Dermis microvascular lymphatic vessel endothelial cell (primary cell): Measurements from ENCODE around the gene KCNQ4. TPM values are rescaled to one million over a fixed set of nuclear protein-coding genes. Genes with fewer than 3 reads are reported as not detected.

Experiments used
- DNase-seq, 2 donors: peaks; one replicate each; pipeline versions ENCODE4 v3.0.0 to v3.0.0-alpha.2; 2010; ENCODE audit warnings: low read depth in 2 of 2
- total RNA-seq: library from RNA; depleted of rRNA; stranded (reverse); fragments of >200 nt; gene quantifications from 2 replicates; pipeline ENCODE4 v1.2.1, GENCODE V29; 2014

KCNQ4 gene
- total RNA-seq, 1 donor from 2014 or later, result not detected

- no peak for DNase-seq
These were observed 74.2 kb downstream of the KCNQ4 start for GRCh38 chr1:40857737-40858136.

DNA sequence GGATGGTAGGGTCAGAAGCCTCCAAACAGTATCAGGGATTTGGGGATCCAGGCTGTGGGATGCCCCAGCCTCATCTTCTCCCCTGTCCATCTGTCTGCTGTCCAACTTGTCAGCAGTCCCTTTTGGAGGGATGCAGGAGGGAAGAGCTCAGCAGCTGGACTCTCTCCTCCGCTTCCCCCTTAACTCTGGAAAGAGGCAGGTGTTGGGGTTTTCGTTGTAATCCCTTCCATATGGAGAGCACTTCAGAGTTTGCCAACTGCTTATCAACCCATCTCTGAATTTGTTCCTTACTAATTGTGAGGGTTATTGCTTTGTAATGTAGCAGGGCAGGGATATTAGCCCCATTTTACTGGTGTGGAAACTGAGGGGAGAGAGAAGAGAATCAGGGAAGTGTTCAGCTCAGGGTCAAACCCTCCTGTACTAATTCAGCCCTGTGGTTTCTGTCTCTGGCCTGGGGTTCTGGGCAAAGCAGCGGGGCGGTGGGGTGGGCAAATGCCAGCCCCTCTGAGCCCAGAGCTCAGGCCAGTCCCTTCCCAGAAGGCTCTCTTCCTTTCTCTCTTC lies 75.3 kb downstream of the KCNQ4 start:
- no peak for DNase-seq

DNA sequence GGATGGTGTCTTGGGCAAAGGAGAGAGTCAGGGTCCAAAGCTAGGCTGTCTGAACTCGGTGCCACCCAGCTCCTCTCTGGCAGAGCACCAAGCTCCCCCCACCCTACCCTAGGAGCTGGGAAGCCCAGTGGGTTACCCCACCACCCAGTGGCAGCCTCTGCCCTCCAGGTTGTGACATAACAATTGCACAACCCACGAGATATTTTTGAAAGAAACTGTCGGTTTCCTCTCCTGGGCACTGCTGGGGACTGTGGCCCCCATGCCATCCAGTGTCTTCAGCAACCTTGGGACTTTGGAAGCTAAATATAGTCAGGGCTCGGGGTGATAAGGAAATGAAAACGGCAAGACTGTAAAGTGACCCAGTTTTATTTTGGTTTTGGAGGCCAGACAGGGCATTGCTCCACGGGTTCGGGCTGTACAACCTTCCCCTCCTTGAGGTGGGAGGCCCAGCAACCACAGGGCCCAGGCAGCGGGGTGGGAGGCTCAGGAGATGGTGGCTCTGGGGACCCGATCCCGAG lies 77.2 kb downstream of the KCNQ4 start:
- DNase-seq, result no peak

DNA sequence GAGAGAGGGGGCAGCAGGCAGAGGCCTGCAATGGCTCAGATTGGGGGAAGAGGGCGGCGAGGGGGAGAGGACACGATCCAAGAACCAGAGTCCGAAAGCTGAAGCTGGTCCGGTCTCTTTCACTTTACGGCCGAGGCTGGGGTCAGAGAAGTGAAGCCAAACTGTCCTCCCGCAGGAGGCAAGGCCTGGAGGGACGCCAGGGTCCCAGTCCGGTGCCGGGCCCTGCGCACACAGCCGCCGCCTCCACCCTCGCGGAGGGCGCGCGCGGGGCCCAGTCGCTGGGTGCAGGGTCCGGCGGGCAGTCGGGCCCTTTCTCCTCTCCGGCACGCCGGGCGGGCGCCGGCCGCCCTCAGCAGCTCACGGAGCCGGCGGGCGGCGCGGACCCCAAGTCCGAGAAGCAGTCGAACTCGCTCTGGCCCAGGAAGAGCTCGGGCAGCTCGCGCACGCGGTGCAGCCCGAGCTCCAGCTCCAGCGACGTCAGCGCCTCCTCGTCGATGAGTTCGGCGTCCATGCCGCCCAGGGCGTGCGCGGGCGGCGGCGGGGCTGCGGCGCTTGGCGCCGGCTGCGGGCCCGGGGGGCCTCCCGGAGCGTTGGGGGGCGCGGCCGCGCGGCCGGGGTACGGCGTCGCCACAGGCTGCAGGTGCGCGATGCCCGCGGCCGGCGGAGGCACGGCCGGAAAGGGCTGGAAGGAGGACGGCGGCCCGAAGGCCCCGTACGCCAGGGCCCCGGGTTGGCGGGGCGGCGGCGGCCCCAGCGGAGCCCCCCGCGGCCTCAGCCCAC lies 77.8 kb downstream of the KCNQ4 start:
- peak in 1 of 2 donors; percentile 62 for DNase-seq

DNA sequence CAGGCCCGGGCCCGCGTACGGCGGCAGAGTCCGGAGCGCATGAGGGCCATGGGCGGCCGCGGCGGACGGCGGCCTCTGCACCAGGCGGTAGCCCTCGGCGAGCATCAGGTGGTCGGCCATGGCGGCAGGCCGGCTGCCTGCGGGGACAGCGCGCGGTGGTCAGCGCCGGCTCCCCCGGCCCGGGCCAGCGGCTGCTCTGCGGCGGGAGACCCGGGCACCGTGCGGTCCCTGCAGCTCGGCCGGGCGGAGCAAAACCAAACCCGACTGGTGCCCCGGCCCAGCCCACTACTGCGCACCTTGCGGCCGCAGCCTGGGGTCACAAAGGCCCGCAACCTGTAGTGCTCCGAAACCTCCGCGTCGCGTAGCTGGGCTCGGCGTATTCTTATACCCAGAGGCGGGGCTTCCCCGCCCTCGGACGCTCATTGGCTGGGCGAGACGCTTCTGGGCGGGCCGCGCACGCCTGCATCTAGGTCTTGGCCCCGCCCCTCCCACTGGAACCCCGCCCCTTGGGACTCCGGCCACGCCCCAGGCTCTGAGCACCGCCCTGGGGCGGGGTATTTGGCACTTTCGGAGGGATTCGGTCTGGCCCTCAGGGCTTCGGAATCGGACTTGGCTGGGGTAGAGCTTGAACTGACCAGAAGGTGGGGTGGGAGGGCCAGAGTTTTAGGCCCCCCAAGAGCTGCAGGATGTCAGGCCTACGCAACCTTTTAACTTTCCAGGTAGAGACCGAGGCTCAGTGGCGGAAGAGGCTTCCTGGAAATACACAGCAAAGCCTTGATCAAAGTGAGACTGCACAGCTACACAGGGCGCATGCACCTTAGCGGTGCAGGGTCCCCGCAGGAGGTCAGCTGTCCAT lies 78.6 kb downstream of the KCNQ4 start, which contains the start of gene CITED4:
TSS of gene CITED4 (minus strand) at position 356 of the 856 bp plus-strand sequence. CDS start at position 120, 236 bp downstream.
- peak; percentile 79 to 92 for DNase-seq

- DNase-seq, result peak in 1 of 2 donors; percentile 78
These were observed 84.6 kb downstream of the KCNQ4 start for GRCh38 chr1:40868051-40868723.

- no peak for DNase-seq
These were observed 86.6 kb downstream of the KCNQ4 start for GRCh38 chr1:40870135-40870728.

DNA sequence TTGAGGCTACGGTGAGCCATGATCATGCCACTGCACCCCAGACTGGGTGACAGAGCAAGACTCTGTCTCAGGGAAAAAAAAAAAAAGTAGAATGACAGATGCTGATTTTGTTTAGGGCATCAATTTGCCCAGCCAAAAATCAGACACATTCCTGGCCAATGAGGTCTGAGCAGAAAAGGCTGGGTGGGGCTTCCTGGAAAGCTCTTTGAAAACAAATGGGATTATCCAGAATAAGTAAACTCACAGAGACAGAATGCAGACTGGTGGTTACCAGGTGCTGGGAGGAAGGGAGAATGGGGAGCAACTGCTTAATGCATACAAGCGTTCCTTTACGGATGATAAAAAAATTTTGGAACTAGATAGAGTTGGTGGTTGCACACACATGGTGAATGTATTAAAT lies 88.7 kb downstream of the KCNQ4 start:
- no peak for DNase-seq

- DNase-seq, result no peak
These were observed 90.4 kb downstream of the KCNQ4 start for GRCh38 chr1:40873863-40874472.

- no peak for DNase-seq
These were observed 92.8 kb downstream of the KCNQ4 start for GRCh38 chr1:40876436-40876761.

- no peak for DNase-seq
These were observed 93.3 kb downstream of the KCNQ4 start for GRCh38 chr1:40876891-40877290.

DNA sequence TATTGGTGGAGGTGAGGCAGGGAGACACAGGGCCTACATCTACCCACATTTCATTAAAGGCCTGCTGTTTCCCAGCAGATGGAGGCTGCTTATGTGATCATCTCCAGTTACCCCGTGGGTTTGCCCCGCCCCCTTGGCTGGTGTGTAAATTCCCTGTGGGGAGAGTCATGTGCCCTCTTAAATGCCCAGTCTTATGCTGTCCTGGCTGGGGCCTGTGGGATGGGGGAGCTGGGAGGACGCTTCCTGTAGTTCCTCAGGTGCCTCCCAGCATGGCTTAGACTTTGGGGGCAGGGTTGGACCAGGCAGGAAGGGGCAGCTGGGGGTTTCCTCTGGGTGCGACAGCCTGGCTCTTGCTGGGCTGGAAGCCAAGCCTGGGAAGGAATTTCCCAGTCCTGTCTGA lies 94.1 kb downstream of the KCNQ4 start:
- DNase-seq, result peak; percentile 71 to 94

DNA sequence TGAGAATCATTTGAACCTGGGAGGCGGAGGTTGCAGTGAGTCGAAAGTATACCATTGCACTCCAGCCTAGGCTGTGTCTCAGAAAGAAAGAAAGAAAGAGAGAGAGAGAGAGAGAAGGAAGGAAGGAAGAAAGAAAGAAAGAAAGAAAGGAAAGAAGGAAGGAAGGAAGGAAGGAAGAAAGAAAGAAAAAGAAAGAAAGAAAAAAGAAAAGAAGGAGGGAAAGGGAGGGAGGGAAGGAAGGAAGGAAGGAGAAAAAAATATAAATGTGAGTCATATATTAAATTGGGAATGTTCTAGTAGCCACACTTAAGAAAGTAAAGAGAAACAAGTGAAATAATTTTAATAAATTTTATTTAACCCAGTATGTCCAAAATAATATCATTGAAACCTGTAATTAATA lies 95.3 kb downstream of the KCNQ4 start:
- DNase-seq, result no peak

DNA sequence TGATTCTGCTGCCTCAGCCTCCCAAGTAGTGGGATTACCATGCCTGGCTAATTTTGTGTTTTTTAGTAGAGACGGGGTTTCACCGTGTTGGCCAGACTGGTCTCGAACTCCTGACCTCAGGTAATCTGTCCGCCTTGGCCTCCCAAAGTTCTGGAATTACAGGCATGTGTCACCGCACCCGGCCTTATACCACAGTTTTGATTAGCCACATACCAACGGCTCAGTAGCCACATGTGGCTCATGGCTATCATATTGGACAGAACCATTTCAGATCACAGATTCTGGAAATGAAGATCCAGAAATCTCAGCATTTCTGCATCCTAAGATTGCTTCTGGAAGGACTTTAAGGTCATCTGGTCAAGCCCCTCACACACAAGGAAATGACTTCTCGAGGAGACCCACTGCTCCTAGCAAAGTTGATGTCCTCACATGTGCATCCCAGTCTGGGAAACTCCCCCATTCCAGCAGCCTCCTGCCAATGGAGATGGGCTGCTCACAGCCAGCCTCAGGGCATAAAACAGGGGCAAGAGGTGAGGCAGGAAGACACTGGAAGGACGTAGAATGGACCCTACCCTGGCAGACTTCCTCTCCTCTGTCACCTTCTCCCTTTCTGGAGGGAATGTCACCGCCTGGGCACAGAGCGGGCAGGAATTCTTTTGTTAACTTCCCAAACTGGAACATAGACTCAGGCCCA lies 96.0 kb downstream of the KCNQ4 start:
- DNase-seq, result no peak

GRCh38 chr1:40880813-40881549 lies 97.4 kb downstream of the KCNQ4 start:
- DNase-seq, result no peak

GRCh38 chr1:40884055-40884795 lies 100.6 kb downstream of the KCNQ4 start:
- no peak for DNase-seq

- DNase-seq, result no peak
These were observed 102.9 kb downstream of the KCNQ4 start for GRCh38 chr1:40886318-40887011.

- no peak for DNase-seq
These were observed 103.4 kb downstream of the KCNQ4 start for GRCh38 chr1:40887012-40887378.
